ENCODE results near the gene PCDH15.

PCDH15 gene

GRCh38 chr10:54702583-54703485 lies 98.2 kb downstream of the PCDH15 start:
- no peak for DNase-seq

- no peak for DNase-seq
Observed at GRCh38 chr10:54691331-54691730, 109.7 kb downstream of the PCDH15 start.

GRCh38 chr10:54682554-54682953 lies 118.5 kb downstream of the PCDH15 start:
- DNase-seq: no peak

- no peak for DNase-seq
Observed at GRCh38 chr10:54681136-54681535, 119.9 kb downstream of the PCDH15 start.

GRCh38 chr10:54667136-54667535 lies 133.9 kb downstream of the PCDH15 start:
- DNase-seq: no peak

- no peak for DNase-seq
Observed at GRCh38 chr10:54666192-54666591, 134.8 kb downstream of the PCDH15 start.

- DNase-seq: no peak
Observed at GRCh38 chr10:54665095-54665494, 135.9 kb downstream of the PCDH15 start.

GRCh38 chr10:54660397-54660796 lies 140.6 kb downstream of the PCDH15 start:
- DNase-seq: no peak

- no peak for DNase-seq
Observed at GRCh38 chr10:54656643-54657042, 144.4 kb downstream of the PCDH15 start.

GRCh38 chr10:54653518-54653917 lies 147.5 kb downstream of the PCDH15 start:
- no peak for DNase-seq

- no peak for DNase-seq
Observed at GRCh38 chr10:54650547-54650946, 150.5 kb downstream of the PCDH15 start.

GRCh38 chr10:54622017-54622416 lies 179.0 kb downstream of the PCDH15 start:
- no peak for DNase-seq

- DNase-seq: no peak
Observed at GRCh38 chr10:54620352-54620751, 180.7 kb downstream of the PCDH15 start.

- DNase-seq: no peak
Observed at GRCh38 chr10:54614072-54614471, 187.0 kb downstream of the PCDH15 start.

- no peak for DNase-seq
Observed at GRCh38 chr10:54613162-54613561, 187.9 kb downstream of the PCDH15 start.

GRCh38 chr10:54609423-54609822 lies 191.6 kb downstream of the PCDH15 start:
- no peak for DNase-seq

GRCh38 chr10:54607983-54608382 lies 193.0 kb downstream of the PCDH15 start:
- no peak for DNase-seq

- no peak for DNase-seq
Observed at GRCh38 chr10:54594289-54594688, 206.7 kb downstream of the PCDH15 start.

- no peak for DNase-seq
Observed at GRCh38 chr10:54587971-54588370, 213.1 kb downstream of the PCDH15 start.

- DNase-seq: no peak
Observed at GRCh38 chr10:54585572-54585971, 215.5 kb downstream of the PCDH15 start.

GRCh38 chr10:54577682-54578081 lies 223.3 kb downstream of the PCDH15 start:
- no peak for DNase-seq

- no peak for DNase-seq
Observed at GRCh38 chr10:54576541-54576940, 224.5 kb downstream of the PCDH15 start.

- no peak for DNase-seq
Observed at GRCh38 chr10:54559498-54559897, 241.5 kb downstream of the PCDH15 start.

GRCh38 chr10:54554028-54554427 lies 247.0 kb downstream of the PCDH15 start:
- no peak for DNase-seq

GRCh38 chr10:54550016-54550415 lies 251.0 kb downstream of the PCDH15 start:
- DNase-seq: no peak
